HFFc6 (cell line): ENCODE data around the gene C1QB. TPM values are rescaled to one million over a fixed set of nuclear protein-coding genes. Genes with fewer than 3 reads are reported as not detected.

Experiments
- DNase-seq: peaks from one replicate; pipeline ENCODE4 v3.0.0-alpha.2; 2018
- H3K27ac Mint-ChIP-seq: 2 replicates; pipeline ENCODE4 v1.8.0; 2020; ENCODE audit warnings: mild to moderate bottlenecking, mixed read lengths
- H3K27me3 Mint-ChIP-seq: 2 replicates; pipeline ENCODE4 v1.8.0; 2021; ENCODE audit warnings: mild to moderate bottlenecking, moderate library complexity, mixed read lengths; ENCODE audit not compliant: insufficient read depth
- H3K36me3 Mint-ChIP-seq: 2 replicates; pipeline ENCODE4 v1.8.0; 2021; ENCODE audit warnings: low read depth, mixed read lengths
- H3K4me1 Mint-ChIP-seq: 2 replicates; pipeline ENCODE4 v1.8.0; 2020; ENCODE audit warnings: low read depth, mixed read lengths
- H3K4me3 Mint-ChIP-seq: 2 replicates; pipeline ENCODE4 v1.8.0; 2020; ENCODE audit warnings: mild to moderate bottlenecking, moderate library complexity, mixed read lengths
- H3K9me3 Mint-ChIP-seq: 2 replicates; pipeline ENCODE4 v1.8.0; 2020; ENCODE audit warnings: mild to moderate bottlenecking, mixed read lengths
- CTCF ChIP-seq: fragments of 200-600 bp; sonication (generic); IDR thresholded peaks from 2 replicates; pipeline ENCODE4 v1.5.0; 2021; ENCODE audit warnings: antibody characterized with exemption, mild to moderate bottlenecking
- total RNA-seq, 6 experiments: library from RNA; stranded (reverse); fragmentation: NEBNext Ultra II Directional; extraction: Animal tissue kit (Norgen Biotek cat#: 25700); gene quantifications; 2 replicates in 1 of 6; 3 replicates in 5 of 6; pipeline ENCODE4 v1.2.3, GENCODE V29; 2021

The C1QB gene
- total RNA-seq, 6 experiments from 2014 or later = not detected

- Mint-ChIP-seq H3K9me3 (no peaks in the 10 kb centered on the region), H3K27ac (no peak overlapping the region), H3K4me1 (no peaks in the 10 kb centered on the region), H3K27me3 (peaks cover 65% of the 10 kb centered on the region), H3K36me3 (no peaks in the 10 kb centered on the region), H3K4me3 (no peak overlapping the region)
- peak; percentile 39; the same call in 1 of the 2 replicates for TF ChIP-seq CTCF
- DNase-seq = no peak
Measured at GRCh38 chr1:22658385-22659163, 5.5 kb downstream of the C1QB start.

- no peak for DNase-seq
- H3K4me3 Mint-ChIP-seq = no peak overlapping the region
- peaks cover 61% of the 10 kb centered on the region for H3K27me3 Mint-ChIP-seq
Measured at GRCh38 chr1:22660716-22661241, 7.7 kb downstream of the C1QB start.

GRCh38 chr1:22661880-22662279 is 8.8 kb downstream of the C1QB start:
- Mint-ChIP-seq H3K27ac (no peak overlapping the region), H3K27me3 (peaks cover 52% of the 10 kb centered on the region)
- no peak for DNase-seq

More at GRCh38 chr1:22660716-22661241, 7.7 kb downstream of the C1QB start:
- no peaks in the 10 kb centered on the region for H3K36me3 Mint-ChIP-seq
- no peaks in the 10 kb centered on the region for H3K4me1 Mint-ChIP-seq
- TF ChIP-seq CTCF = no peak
- no peak overlapping the region for H3K27ac Mint-ChIP-seq
- H3K9me3 Mint-ChIP-seq = no peaks in the 10 kb centered on the region

GRCh38 chr1:22662318-22662717 is 9.3 kb downstream of the C1QB start:
- no peaks in the 10 kb centered on the region for H3K4me1 Mint-ChIP-seq
- no peaks in the 10 kb centered on the region for H3K36me3 Mint-ChIP-seq
- no peak overlapping the region for H3K4me3 Mint-ChIP-seq
- H3K27ac Mint-ChIP-seq = no peak overlapping the region
- peaks cover 50% of the 10 kb centered on the region for H3K27me3 Mint-ChIP-seq
- no peak for TF ChIP-seq CTCF
- H3K9me3 Mint-ChIP-seq = no peaks in the 10 kb centered on the region
- peak; percentile 20 for DNase-seq

More at GRCh38 chr1:22661880-22662279, 8.8 kb downstream of the C1QB start:
- no peaks in the 10 kb centered on the region for H3K9me3 Mint-ChIP-seq
- H3K4me3 Mint-ChIP-seq = no peak overlapping the region
- H3K36me3 Mint-ChIP-seq = no peaks in the 10 kb centered on the region
- no peak for TF ChIP-seq CTCF
- H3K4me1 Mint-ChIP-seq = no peaks in the 10 kb centered on the region

GRCh38 chr1:22662986-22663408 is 10.0 kb downstream of the C1QB start:
- Mint-ChIP-seq H3K4me1 (no peaks in the 10 kb centered on the region), H3K27me3 (peaks cover 53% of the 10 kb centered on the region), H3K4me3 (no peak overlapping the region), H3K36me3 (no peaks in the 10 kb centered on the region), H3K9me3 (no peaks in the 10 kb centered on the region), H3K27ac (no peak overlapping the region)
- no peak for DNase-seq
- no peak for TF ChIP-seq CTCF
